ENCODE measurements around the gene SNTB2. TPM values are rescaled to one million over a fixed set of nuclear protein-coding genes. Genes with fewer than 3 reads are reported as not detected.

Gene SNTB2
- total RNA-seq, 4 donors from 2014 or later: 14.2 to 31.4 (median 24.1) TPM

GRCh38 chr16:69315486-69316311 is 128.7 kb downstream of the SNTB2 start:
- intact Hi-C loops (cut with DNase I; ENCODE audit: low total_unique reads) (no loop called here), in situ Hi-C loops (cut with MboI; ENCODE audit: low pct_ligation_motif_present in 1 of 4, low pct_unique_long_range_greater_than_20kb in 1 of 4, low sequenced_read_pairs in 3 of 4) (no loop called here)
- Histone ChIP-seq H3K27me3 (no peaks in the 10 kb centered on the region), H3K9me3 (no peaks in the 10 kb centered on the region), H3K27ac (no peak overlapping the region), H3K4me1 (peaks cover 9 to 17% (median 11%) of the 10 kb centered on the region in 4 donors), H3K36me3 (peaks cover 0 to 41% (median 24%) of the 10 kb centered on the region in 4 donors), H3K4me3 (no peak overlapping the region)
- DNase-seq: no peak
- TF ChIP-seq, protein P1, sequence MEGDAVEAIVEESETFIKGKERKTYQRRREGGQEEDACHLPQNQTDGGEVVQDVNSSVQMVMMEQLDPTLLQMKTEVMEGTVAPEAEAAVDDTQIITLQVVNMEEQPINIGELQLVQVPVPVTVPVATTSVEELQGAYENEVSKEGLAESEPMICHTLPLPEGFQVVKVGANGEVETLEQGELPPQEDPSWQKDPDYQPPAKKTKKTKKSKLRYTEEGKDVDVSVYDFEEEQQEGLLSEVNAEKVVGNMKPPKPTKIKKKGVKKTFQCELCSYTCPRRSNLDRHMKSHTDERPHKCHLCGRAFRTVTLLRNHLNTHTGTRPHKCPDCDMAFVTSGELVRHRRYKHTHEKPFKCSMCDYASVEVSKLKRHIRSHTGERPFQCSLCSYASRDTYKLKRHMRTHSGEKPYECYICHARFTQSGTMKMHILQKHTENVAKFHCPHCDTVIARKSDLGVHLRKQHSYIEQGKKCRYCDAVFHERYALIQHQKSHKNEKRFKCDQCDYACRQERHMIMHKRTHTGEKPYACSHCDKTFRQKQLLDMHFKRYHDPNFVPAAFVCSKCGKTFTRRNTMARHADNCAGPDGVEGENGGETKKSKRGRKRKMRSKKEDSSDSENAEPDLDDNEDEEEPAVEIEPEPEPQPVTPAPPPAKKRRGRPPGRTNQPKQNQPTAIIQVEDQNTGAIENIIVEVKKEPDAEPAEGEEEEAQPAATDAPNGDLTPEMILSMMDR (IDR thresholded peaks at IDR 0.05): no peak
- WGBS, 2 donors (ENCODE audit: low coverage in 1 of 2): 94% methylated on average over 30 of the region's 30 CpGs; no CpG with 5 or more reads in 1 of the 2 donors

DNA sequence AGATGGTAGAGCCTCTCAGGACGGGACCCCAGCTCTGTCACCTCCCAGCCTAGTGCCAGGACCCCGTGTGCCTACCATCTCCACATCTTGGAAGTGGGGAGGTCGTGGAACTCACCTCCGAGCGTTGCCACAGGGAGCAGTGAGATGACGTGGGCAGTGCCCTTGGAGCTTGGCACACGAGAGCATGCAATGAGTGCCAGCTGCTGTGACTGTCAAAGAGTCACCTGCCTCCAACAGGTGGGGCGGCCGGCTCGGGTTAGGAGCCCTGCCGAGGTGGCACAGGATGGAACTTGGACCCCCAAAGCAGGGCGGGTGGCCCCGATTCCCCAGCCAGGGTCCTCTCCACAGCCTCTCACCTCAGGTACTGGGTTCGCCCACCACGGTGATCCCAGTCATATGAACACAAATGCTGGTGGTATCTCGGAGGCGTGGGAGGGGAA is 129.7 kb downstream of the SNTB2 start:
- Histone ChIP-seq H3K27me3 (no peaks in the 10 kb centered on the region), H3K27ac (no peak overlapping the region), H3K36me3 (peaks cover 0 to 48% (median 29%) of the 10 kb centered on the region in 4 donors), H3K4me1 (peaks cover 9 to 17% (median 11%) of the 10 kb centered on the region in 4 donors), H3K4me3 (no peak overlapping the region), H3K9me3 (no peaks in the 10 kb centered on the region)
- no peak for DNase-seq
- intact Hi-C loops (cut with DNase I; ENCODE audit: low total_unique reads) (no loop called here), in situ Hi-C loops (cut with MboI; ENCODE audit: low pct_ligation_motif_present in 1 of 4, low pct_unique_long_range_greater_than_20kb in 1 of 4, low sequenced_read_pairs in 3 of 4) (no loop called here)
- 90% methylated on average over 17 of the region's 17 CpGs; no CpG with 5 or more reads in 1 of the 2 donors for WGBS, 2 donors (ENCODE audit: low coverage in 1 of 2)
- TF ChIP-seq POLR2A (IDR thresholded peaks at IDR 0.05) (no peak), EP300 (IDR thresholded peaks at IDR 0.05; ENCODE audit: low read depth) (no peak), POLR2AphosphoS5 (IDR thresholded peaks at IDR 0.05) (no peak)
- TF ChIP-seq, protein P1 (IDR thresholded peaks at IDR 0.05): no peak

DNA sequence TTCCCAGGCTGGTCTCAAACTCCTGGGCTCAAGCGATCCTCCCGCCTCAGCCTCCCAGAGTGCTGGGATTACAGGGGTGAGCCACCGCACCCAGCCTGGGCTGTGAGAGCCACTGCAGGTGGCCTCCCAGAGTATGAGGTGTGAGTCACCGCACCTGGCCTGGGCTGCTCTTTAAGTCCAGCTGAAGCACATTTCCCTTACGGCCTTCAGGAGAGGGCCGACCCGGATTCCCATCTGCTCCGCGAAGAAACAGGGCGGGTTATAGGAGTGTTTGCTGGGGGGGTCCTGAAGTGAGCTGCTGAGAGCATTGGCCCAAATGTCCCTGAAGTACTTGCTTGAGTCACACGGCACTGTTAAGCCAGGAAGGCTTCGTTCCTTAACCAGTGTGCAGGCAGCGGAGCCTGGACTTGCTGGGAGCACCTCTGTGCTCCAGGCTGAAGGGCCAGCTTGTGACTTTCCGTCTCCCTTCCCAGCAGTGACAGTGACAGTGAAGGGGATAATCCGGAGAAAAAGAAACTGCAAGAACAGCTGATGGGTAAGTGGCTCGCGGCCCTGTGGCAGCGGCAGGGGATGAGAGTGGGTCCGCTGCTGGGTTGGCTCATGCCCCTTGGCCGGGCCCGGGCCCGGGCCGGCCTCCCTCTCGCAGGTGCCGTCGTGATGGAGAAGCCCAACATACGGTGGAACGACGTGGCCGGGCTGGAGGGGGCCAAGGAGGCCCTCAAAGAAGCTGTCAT is 131.4 kb downstream of the SNTB2 start:
- Histone ChIP-seq H3K27ac (no peak overlapping the region), H3K36me3 (peaks cover 0 to 64% (median 37%) of the 10 kb centered on the region in 4 donors), H3K4me3 (no peak overlapping the region), H3K4me1 (peaks cover 0 to 2% (median 0%) of the 10 kb centered on the region in 4 donors), H3K9me3 (no peaks in the 10 kb centered on the region), H3K27me3 (no peaks in the 10 kb centered on the region)
- in situ Hi-C loops (cut with MboI; ENCODE audit: low pct_ligation_motif_present in 1 of 4, low pct_unique_long_range_greater_than_20kb in 1 of 4, low sequenced_read_pairs in 3 of 4) (no loop called here), intact Hi-C loops (cut with DNase I; ENCODE audit: low total_unique reads) (no loop called here)
- DNase-seq: no peak
- TF ChIP-seq EP300 (IDR thresholded peaks at IDR 0.05; ENCODE audit: low read depth) (no peak), POLR2AphosphoS5 (IDR thresholded peaks at IDR 0.05) (no peak), POLR2A (IDR thresholded peaks at IDR 0.05) (no peak)
- TF ChIP-seq, protein P1 (IDR thresholded peaks at IDR 0.05): no peak
- 87 to 95% methylated on average over 5 to 30 of the region's 30 CpGs for WGBS, 2 donors (ENCODE audit: low coverage in 1 of 2)

DNA sequence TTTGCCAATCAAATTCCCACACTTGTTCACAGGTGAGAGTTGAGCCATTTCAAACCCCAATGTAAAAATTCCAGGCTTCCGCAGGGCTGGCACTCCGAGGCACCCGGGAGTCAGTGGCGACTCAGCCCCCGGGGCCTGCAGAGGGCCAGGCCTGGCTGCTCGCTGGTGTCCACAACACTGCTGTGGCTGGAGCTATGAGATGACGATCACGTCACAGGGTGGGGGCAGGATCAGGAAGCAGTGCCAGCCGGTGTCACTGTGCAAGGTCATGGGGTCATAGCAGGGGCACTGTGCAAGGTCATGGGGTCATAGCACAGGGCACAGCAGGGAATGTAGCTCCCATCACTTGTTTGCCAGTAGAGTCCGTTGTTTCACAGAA is 131.9 kb downstream of the SNTB2 start:
- TF ChIP-seq POLR2A (IDR thresholded peaks at IDR 0.05): no peak
- Histone ChIP-seq H3K36me3 (peaks cover 0 to 64% (median 39%) of the 10 kb centered on the region in 4 donors), H3K9me3 (no peaks in the 10 kb centered on the region), H3K4me1 (peaks cover 0 to 1% (median under 1%) of the 10 kb centered on the region in 4 donors), H3K27me3 (no peaks in the 10 kb centered on the region), H3K27ac (no peak overlapping the region), H3K4me3 (no peak overlapping the region)
- in situ Hi-C loops (cut with MboI; ENCODE audit: low pct_ligation_motif_present in 1 of 4, low pct_unique_long_range_greater_than_20kb in 1 of 4, low sequenced_read_pairs in 3 of 4): no loop called here
- no peak for DNase-seq
- 83% methylated on average over 9 of the region's 10 CpGs; no CpG with 5 or more reads in 1 of the 2 donors for WGBS, 2 donors (ENCODE audit: low coverage in 1 of 2)
- intact Hi-C loops (cut with DNase I; ENCODE audit: low total_unique reads): no loop called here
